ENCODE results near the gene RBM20.

DNA sequence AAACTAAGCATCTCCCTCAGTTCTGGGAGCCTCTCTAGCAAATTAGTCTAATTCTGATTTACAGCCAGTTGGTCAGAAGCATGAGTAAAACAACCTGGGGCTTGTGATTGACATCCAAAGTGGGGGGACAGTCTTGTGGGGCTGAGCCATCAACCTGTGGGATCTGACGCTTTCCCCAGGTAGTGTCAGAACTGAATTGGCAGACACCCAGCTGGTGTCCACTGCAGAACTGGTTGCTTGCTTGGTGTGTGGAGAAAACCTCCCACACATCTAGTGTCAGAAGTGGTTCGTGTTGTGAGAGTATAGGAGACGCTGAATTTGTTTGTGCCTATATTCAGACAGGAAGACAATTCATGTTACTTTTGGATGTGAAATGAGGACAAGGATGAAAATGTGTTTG lies 135.4 kb downstream of the RBM20 start:
- TF ChIP-seq, protein P1, sequence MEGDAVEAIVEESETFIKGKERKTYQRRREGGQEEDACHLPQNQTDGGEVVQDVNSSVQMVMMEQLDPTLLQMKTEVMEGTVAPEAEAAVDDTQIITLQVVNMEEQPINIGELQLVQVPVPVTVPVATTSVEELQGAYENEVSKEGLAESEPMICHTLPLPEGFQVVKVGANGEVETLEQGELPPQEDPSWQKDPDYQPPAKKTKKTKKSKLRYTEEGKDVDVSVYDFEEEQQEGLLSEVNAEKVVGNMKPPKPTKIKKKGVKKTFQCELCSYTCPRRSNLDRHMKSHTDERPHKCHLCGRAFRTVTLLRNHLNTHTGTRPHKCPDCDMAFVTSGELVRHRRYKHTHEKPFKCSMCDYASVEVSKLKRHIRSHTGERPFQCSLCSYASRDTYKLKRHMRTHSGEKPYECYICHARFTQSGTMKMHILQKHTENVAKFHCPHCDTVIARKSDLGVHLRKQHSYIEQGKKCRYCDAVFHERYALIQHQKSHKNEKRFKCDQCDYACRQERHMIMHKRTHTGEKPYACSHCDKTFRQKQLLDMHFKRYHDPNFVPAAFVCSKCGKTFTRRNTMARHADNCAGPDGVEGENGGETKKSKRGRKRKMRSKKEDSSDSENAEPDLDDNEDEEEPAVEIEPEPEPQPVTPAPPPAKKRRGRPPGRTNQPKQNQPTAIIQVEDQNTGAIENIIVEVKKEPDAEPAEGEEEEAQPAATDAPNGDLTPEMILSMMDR (IDR thresholded peaks at IDR 0.05; ENCODE audit: poor library complexity) = no peak
- TF ChIP-seq EZH2phosphoT487 (IDR thresholded peaks at IDR 0.05; ENCODE audit: low read depth, severe bottlenecking, unreplicated experiment) (no peak), EZH2 (IDR thresholded peaks at IDR 0.05; ENCODE audit: borderline replicate concordance) (no peak)

Measured in hepatocyte (in vitro differentiated cells).